ENCODE measurements around the gene RANBP1. TPM values are rescaled to one million over a fixed set of nuclear protein-coding genes. Genes with fewer than 3 reads are reported as not detected.

The RANBP1 gene
- total RNA-seq, 1 experiment from 2014 or later: 509 TPM

DNA sequence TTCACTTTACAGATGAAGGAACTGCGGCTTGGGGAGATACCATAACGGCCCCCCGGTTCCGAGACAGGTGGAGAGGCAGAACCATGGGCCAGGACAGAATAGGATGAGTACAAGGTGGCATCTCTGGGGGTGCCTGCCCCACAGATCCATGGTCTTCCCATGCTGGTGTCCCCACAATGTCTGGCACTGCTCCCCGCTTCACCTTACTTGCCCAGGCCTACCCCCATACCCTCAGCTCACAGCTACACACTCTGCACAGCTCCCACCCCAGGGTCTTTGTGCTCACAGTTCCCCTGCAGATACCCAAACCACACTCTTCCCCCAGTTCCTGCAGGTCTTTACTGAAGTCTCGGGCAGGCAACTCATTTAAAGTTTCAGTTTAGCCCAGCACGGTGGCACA, 47.3 kb upstream of the RANBP1 start:
- CTCF ChIA-PET: interaction anchor here (0.7 kb wide), 1 partner anchor 1730 kb away, joined by 10 read pairs; no protein-coding TSS in a partner anchor
- POLR2A ChIA-PET (ENCODE audit: low non-redundant PET): no interaction called here
- TF ChIP-seq EZH2 (IDR thresholded peaks at IDR 0.05; ENCODE audit: borderline replicate concordance, low read depth, low read length, poor library complexity, severe bottlenecking): no peak
- TF ChIP-seq, protein P1, sequence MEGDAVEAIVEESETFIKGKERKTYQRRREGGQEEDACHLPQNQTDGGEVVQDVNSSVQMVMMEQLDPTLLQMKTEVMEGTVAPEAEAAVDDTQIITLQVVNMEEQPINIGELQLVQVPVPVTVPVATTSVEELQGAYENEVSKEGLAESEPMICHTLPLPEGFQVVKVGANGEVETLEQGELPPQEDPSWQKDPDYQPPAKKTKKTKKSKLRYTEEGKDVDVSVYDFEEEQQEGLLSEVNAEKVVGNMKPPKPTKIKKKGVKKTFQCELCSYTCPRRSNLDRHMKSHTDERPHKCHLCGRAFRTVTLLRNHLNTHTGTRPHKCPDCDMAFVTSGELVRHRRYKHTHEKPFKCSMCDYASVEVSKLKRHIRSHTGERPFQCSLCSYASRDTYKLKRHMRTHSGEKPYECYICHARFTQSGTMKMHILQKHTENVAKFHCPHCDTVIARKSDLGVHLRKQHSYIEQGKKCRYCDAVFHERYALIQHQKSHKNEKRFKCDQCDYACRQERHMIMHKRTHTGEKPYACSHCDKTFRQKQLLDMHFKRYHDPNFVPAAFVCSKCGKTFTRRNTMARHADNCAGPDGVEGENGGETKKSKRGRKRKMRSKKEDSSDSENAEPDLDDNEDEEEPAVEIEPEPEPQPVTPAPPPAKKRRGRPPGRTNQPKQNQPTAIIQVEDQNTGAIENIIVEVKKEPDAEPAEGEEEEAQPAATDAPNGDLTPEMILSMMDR (conservative IDR thresholded peaks at IDR 0.05; ENCODE audit: low read depth, low read length): no peak
- Histone ChIP-seq H3K4me1 (ENCODE audit: insufficient read depth, low read length, poor library complexity, severe bottlenecking) (no peaks in the 10 kb centered on the region), H3K9me3 (ENCODE audit: low read depth, low read length, poor library complexity, severe bottlenecking) (no peaks in the 10 kb centered on the region), H3K27ac (ENCODE audit: low read depth, low read length, poor library complexity, severe bottlenecking) (no peak overlapping the region), H3K36me3 (ENCODE audit: insufficient read depth, low read length, poor library complexity, severe bottlenecking) (no peaks in the 10 kb centered on the region), H3K4me3 (ENCODE audit: low read depth, low read length, poor library complexity, severe bottlenecking) (no peak overlapping the region), H3K27me3 (replicated peaks; ENCODE audit: insufficient read depth, low read depth, low read length, poor library complexity) (no peaks in the 10 kb centered on the region)
- intact Hi-C loops (cut with micrococcal nuclease; ENCODE audit: unreplicated experiment): no loop called here
- no TSS peak for BruUV-seq (replicated peaks)
- no peak for DNase-seq (ENCODE audit: low spot score)

GRCh38 chr22:20069331-20070042, 46.4 kb upstream of the RANBP1 start:
- no peak for TF ChIP-seq EZH2 (IDR thresholded peaks at IDR 0.05; ENCODE audit: borderline replicate concordance, low read depth, low read length, poor library complexity, severe bottlenecking)
- TF ChIP-seq, protein P1 (conservative IDR thresholded peaks at IDR 0.05; ENCODE audit: low read depth, low read length): no peak
- no peaks in the 10 kb centered on the region for H3K36me3 ChIP-seq (ENCODE audit: insufficient read depth, low read length, poor library complexity, severe bottlenecking)
- no peak overlapping the region for H3K4me3 ChIP-seq (ENCODE audit: low read depth, low read length, poor library complexity, severe bottlenecking)
- intact Hi-C loops (cut with micrococcal nuclease; ENCODE audit: unreplicated experiment): no loop called here
- DNase-seq (ENCODE audit: low spot score): no peak
- no TSS peak for BruUV-seq (replicated peaks)
- no peaks in the 10 kb centered on the region for H3K4me1 ChIP-seq (ENCODE audit: insufficient read depth, low read length, poor library complexity, severe bottlenecking)
- no peaks in the 10 kb centered on the region for H3K9me3 ChIP-seq (ENCODE audit: low read depth, low read length, poor library complexity, severe bottlenecking)
- no peak overlapping the region for H3K27ac ChIP-seq (ENCODE audit: low read depth, low read length, poor library complexity, severe bottlenecking)
- POLR2A ChIA-PET (ENCODE audit: low non-redundant PET): no interaction called here
- CTCF ChIA-PET: interaction anchor here (0.7 kb wide), 1 partner anchor 1729 kb away, joined by 10 read pairs; no protein-coding TSS in a partner anchor
- H3K27me3 ChIP-seq (replicated peaks; ENCODE audit: insufficient read depth, low read depth, low read length, poor library complexity): no peaks in the 10 kb centered on the region

GRCh38 chr22:20071524-20071972, 44.4 kb upstream of the RANBP1 start:
- ChIA-PET CTCF (no interaction called here), POLR2A (ENCODE audit: low non-redundant PET) (no interaction called here)
- no peak overlapping the region for H3K4me3 ChIP-seq (ENCODE audit: low read depth, low read length, poor library complexity, severe bottlenecking)
- H3K36me3 ChIP-seq (ENCODE audit: insufficient read depth, low read length, poor library complexity, severe bottlenecking): no peaks in the 10 kb centered on the region
- intact Hi-C loops (cut with micrococcal nuclease; ENCODE audit: unreplicated experiment): no loop called here
- no peak for TF ChIP-seq EZH2 (IDR thresholded peaks at IDR 0.05; ENCODE audit: borderline replicate concordance, low read depth, low read length, poor library complexity, severe bottlenecking)
- TF ChIP-seq, protein P1 (conservative IDR thresholded peaks at IDR 0.05; ENCODE audit: low read depth, low read length): no peak
- no peaks in the 10 kb centered on the region for H3K27me3 ChIP-seq (replicated peaks; ENCODE audit: insufficient read depth, low read depth, low read length, poor library complexity)
- no peaks in the 10 kb centered on the region for H3K4me1 ChIP-seq (ENCODE audit: insufficient read depth, low read length, poor library complexity, severe bottlenecking)
- H3K27ac ChIP-seq (ENCODE audit: low read depth, low read length, poor library complexity, severe bottlenecking): no peak overlapping the region
- no peaks in the 10 kb centered on the region for H3K9me3 ChIP-seq (ENCODE audit: low read depth, low read length, poor library complexity, severe bottlenecking)
- no TSS peak for BruUV-seq (replicated peaks)
- DNase-seq (ENCODE audit: low spot score): no peak

Measured in A673 (cell line).